ENCODE measurements around the gene HHIPL2.

HHIPL2 gene

GRCh38 chr1:222547944-222548671 lies at the start of gene HHIPL2:
Gene HHIPL2, minus strand, starts transcription at chr1:222548104. Its CDS starts 60 bp downstream, at chr1:222548044.
- no peaks in the 10 kb centered on the region for H3K79me2 ChIP-seq (ENCODE audit: insufficient read depth, low read length)
- no peaks in the 10 kb centered on the region for H3K27me3 ChIP-seq (ENCODE audit: insufficient read depth, low read length)
- no peak within 1 kb of the TSS for H3K9ac ChIP-seq (ENCODE audit: low read length)
- no peaks in the 10 kb centered on the region for H4K20me1 ChIP-seq (ENCODE audit: insufficient read depth, low read length)
- H3K9me2 ChIP-seq (ENCODE audit: low read depth, low read length): no peaks in the 10 kb centered on the region
- no peaks in the 10 kb centered on the region for H3K4me1 ChIP-seq (ENCODE audit: insufficient read depth, low read length, severe bottlenecking)
- no peak within 1 kb of the TSS for H3K4me3 ChIP-seq (ENCODE audit: low read depth, low read length, poor library complexity, severe bottlenecking)
- no peaks in the 10 kb centered on the region for H3K36me3 ChIP-seq (ENCODE audit: insufficient read depth, low read length)
- no peak within 1 kb of the TSS for H3K27ac ChIP-seq (ENCODE audit: low read depth, low read length, poor library complexity, severe bottlenecking)
- TF ChIP-seq CTCF (IDR thresholded peaks at IDR 0.05; ENCODE audit: low read length) (no peak), EZH2 (IDR thresholded peaks at IDR 0.05; ENCODE audit: borderline replicate concordance, low read length) (no peak)
- no peak within 1 kb of the TSS for H2AFZ ChIP-seq (ENCODE audit: low read length)
- no peak within 1 kb of the TSS for H3K4me2 ChIP-seq (ENCODE audit: low read length)
- no peaks in the 10 kb centered on the region for H3K9me3 ChIP-seq (ENCODE audit: low read length)
- no peaks in the 10 kb centered on the region for H3F3A ChIP-seq (ENCODE audit: insufficient read depth, low read length)

DNA sequence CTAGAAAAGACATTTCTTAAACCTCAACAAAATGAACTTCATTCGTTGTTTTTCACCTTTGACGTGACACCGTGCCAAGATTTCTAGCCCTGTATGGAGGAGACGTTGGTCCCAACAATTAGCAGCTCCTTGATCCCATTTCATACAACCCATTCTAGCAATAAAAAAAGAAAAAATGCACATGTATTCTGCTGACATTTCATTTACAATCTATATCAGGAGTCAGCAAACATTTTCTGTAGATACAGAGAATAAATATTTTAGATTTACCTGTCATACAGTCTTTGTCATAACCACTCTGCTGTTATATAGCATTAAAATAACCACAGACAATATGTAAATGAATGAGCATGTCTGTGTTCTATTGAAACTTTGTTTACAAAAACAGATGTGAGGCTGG lies 48.8 kb upstream of the HHIPL2 start:
- TF ChIP-seq CTCF (IDR thresholded peaks at IDR 0.05; ENCODE audit: low read length): no peak
- no peak for TF ChIP-seq EZH2 (IDR thresholded peaks at IDR 0.05; ENCODE audit: borderline replicate concordance, low read length)
- Histone ChIP-seq H3K4me1 (ENCODE audit: insufficient read depth, low read length, severe bottlenecking) (peaks cover 4% of the 10 kb centered on the region), H3K9ac (ENCODE audit: low read length) (no peak overlapping the region), H3K9me3 (ENCODE audit: low read length) (no peaks in the 10 kb centered on the region), H3K4me2 (ENCODE audit: low read length) (no peak overlapping the region), H3K27ac (ENCODE audit: low read depth, low read length, poor library complexity, severe bottlenecking) (no peak overlapping the region), H3K9me2 (ENCODE audit: low read depth, low read length) (no peaks in the 10 kb centered on the region), H2AFZ (ENCODE audit: low read length) (no peak overlapping the region), H3K36me3 (ENCODE audit: insufficient read depth, low read length) (no peaks in the 10 kb centered on the region), H3K27me3 (ENCODE audit: insufficient read depth, low read length) (no peaks in the 10 kb centered on the region), H3K79me2 (ENCODE audit: insufficient read depth, low read length) (no peaks in the 10 kb centered on the region), H3F3A (ENCODE audit: insufficient read depth, low read length) (no peaks in the 10 kb centered on the region), H3K4me3 (ENCODE audit: low read depth, low read length, poor library complexity, severe bottlenecking) (no peak overlapping the region), H4K20me1 (ENCODE audit: insufficient read depth, low read length) (no peaks in the 10 kb centered on the region)

- H3K9me3 ChIP-seq (ENCODE audit: low read length): no peaks in the 10 kb centered on the region
- no peaks in the 10 kb centered on the region for H3K27me3 ChIP-seq (ENCODE audit: insufficient read depth, low read length)
- no peaks in the 10 kb centered on the region for H3K36me3 ChIP-seq (ENCODE audit: insufficient read depth, low read length)
- no peak overlapping the region for H3K27ac ChIP-seq (ENCODE audit: low read depth, low read length, poor library complexity, severe bottlenecking)
- no peaks in the 10 kb centered on the region for H3K79me2 ChIP-seq (ENCODE audit: insufficient read depth, low read length)
- H4K20me1 ChIP-seq (ENCODE audit: insufficient read depth, low read length): no peaks in the 10 kb centered on the region
- no peaks in the 10 kb centered on the region for H3F3A ChIP-seq (ENCODE audit: insufficient read depth, low read length)
- TF ChIP-seq CTCF (IDR thresholded peaks at IDR 0.05; ENCODE audit: low read length) (no peak), EZH2 (IDR thresholded peaks at IDR 0.05; ENCODE audit: borderline replicate concordance, low read length) (no peak)
- no peaks in the 10 kb centered on the region for H3K9me2 ChIP-seq (ENCODE audit: low read depth, low read length)
- no peak overlapping the region for H3K4me2 ChIP-seq (ENCODE audit: low read length)
- H3K4me3 ChIP-seq (ENCODE audit: low read depth, low read length, poor library complexity, severe bottlenecking): no peak overlapping the region
- H3K9ac ChIP-seq (ENCODE audit: low read length): no peak overlapping the region
- no peak overlapping the region for H2AFZ ChIP-seq (ENCODE audit: low read length)
- H3K4me1 ChIP-seq (ENCODE audit: insufficient read depth, low read length, severe bottlenecking): peaks cover 12% of the 10 kb centered on the region
These were observed 46.9 kb upstream of the HHIPL2 start for GRCh38 chr1:222594789-222595188.

Measured in OCI-LY1 (cell line).